Hepatocyte (in vitro differentiated cells): ENCODE results near the gene SH3PXD2A. TPM values are rescaled to one million over a fixed set of nuclear protein-coding genes. Genes with fewer than 3 reads are reported as not detected.
A peak's percentile ranks its signal among the peaks of the same experiment; 100 is the strongest.

Source experiments
- DNase-seq: peaks from one replicate; pipeline ENCODE4 v3.0.0-alpha.2; 2016; ENCODE audit warnings: low spot score
- H2AFZ ChIP-seq: fragments of 200-600 bp; sonication (generic); 2 replicates; pipeline ENCODE4 v1.6.0; 2016; ENCODE audit warnings: antibody characterized with exemption, mild to moderate bottlenecking
- H3K27ac ChIP-seq: fragments of 200-600 bp; sonication (generic); 2 replicates; pipeline ENCODE4 v1.5.1; 2016; ENCODE audit warnings: mild to moderate bottlenecking
- H3K27me3 ChIP-seq: fragments of 200-600 bp; sonication (generic); 2 replicates; pipeline ENCODE4 v1.6.1; 2016
- H3K36me3 ChIP-seq: fragments of 200-600 bp; sonication (generic); replicated peaks from 2 replicates; pipeline ENCODE4 v1.5.1; 2016; ENCODE audit warnings: low read depth; ENCODE audit not compliant: insufficient read depth
- H3K4me1 ChIP-seq: fragments of 200-600 bp; sonication (generic); 2 replicates; pipeline ENCODE4 v1.5.1; 2016; ENCODE audit warnings: mild to moderate bottlenecking, moderate library complexity; ENCODE audit not compliant: insufficient read depth
- H3K4me2 ChIP-seq: fragments of 200-600 bp; sonication (generic); 2 replicates; pipeline ENCODE4 v1.6.0; 2016
- H3K4me3 ChIP-seq: fragments of 200-600 bp; sonication (generic); 2 replicates; pipeline ENCODE4 v1.5.1; 2016; ENCODE audit warnings: mild to moderate bottlenecking
- H3K79me2 ChIP-seq: fragments of 200-600 bp; sonication (generic); 2 replicates; pipeline ENCODE4 v1.6.0; 2017; ENCODE audit warnings: mild to moderate bottlenecking
- H3K9me2 ChIP-seq: fragments of 200-600 bp; sonication (generic); replicated peaks from 2 replicates; pipeline ENCODE4 v1.6.0; 2017; ENCODE audit warnings: mild to moderate bottlenecking; ENCODE audit not compliant: insufficient read depth
- H3K9me3 ChIP-seq: fragments of 200-600 bp; sonication (generic); 2 replicates; pipeline ENCODE4 v1.5.1; 2016; ENCODE audit warnings: low read depth, mild to moderate bottlenecking
- H4K20me1 ChIP-seq: fragments of 200-600 bp; sonication (generic); 2 replicates; pipeline ENCODE4 v1.6.0; 2016; ENCODE audit warnings: mild to moderate bottlenecking; ENCODE audit not compliant: insufficient read depth, poor library complexity, severe bottlenecking
- CTCF ChIP-seq: fragments of 200-600 bp; sonication (generic); IDR thresholded peaks from 2 replicates; pipeline ENCODE4 v1.5.1; 2016; ENCODE audit warnings: antibody characterized with exemption, mild to moderate bottlenecking; ENCODE audit not compliant: poor library complexity
- EZH2 ChIP-seq: fragments of 200-600 bp; sonication (generic); IDR thresholded peaks from 2 replicates; pipeline ENCODE4 v1.6.1; 2016; ENCODE audit warnings: antibody characterized with exemption, mild to moderate bottlenecking, borderline replicate concordance
- EZH2phosphoT487 ChIP-seq: fragments of 200-600 bp; sonication (generic); IDR thresholded peaks from one replicate; pipeline ENCODE4 v1.6.1; 2018; ENCODE audit warnings: antibody characterized with exemption, mild to moderate bottlenecking, low read depth, moderate library complexity; ENCODE audit not compliant: unreplicated experiment, severe bottlenecking
- WGBS: methylation state at CpG from one replicate; pipeline ENCODE4 v1.1.6; 2016; ENCODE audit warnings: low lambda C conversion rate; ENCODE audit errors: missing lambda C conversion rate; 5-methylcytosine and 5-hydroxymethylcytosine counted together
- polyA plus RNA-seq: library from polyadenylated mRNA; unstranded; fragments of >200 nt; fragmentation: Nextera tagmentation; extraction: Ambion mirVana; gene quantifications from 2 replicates; pipeline ENCODE4 v1.2.1, GENCODE V29; 2016
- total RNA-seq: library from RNA; depleted of rRNA; stranded (reverse); fragments of >200 nt; gene quantifications from 2 replicates; pipeline ENCODE4 v1.2.3, GENCODE V29; 2014

SH3PXD2A gene
- total and polyA plus RNA-seq, 2 experiments from 2014 or later, result 8.4 to 13.6 TPM

- 84% methylated on average over 2 of the region's 2 CpGs for WGBS
- Histone ChIP-seq H2AFZ (no peak overlapping the region), H3K4me3 (no peak overlapping the region), H3K27ac (no peak overlapping the region), H3K79me2 (peaks cover 64% of the 10 kb centered on the region), H3K9me2 (no peaks in the 10 kb centered on the region), H3K4me2 (no peak overlapping the region), H3K36me3 (no peaks in the 10 kb centered on the region), H4K20me1 (no peaks in the 10 kb centered on the region), H3K9me3 (no peaks in the 10 kb centered on the region), H3K27me3 (no peaks in the 10 kb centered on the region), H3K4me1 (peaks cover 39% of the 10 kb centered on the region)
- no peak for DNase-seq
- no peak for TF ChIP-seq CTCF
- no peak for TF ChIP-seq EZH2
- no peak for TF ChIP-seq EZH2phosphoT487
Measured at GRCh38 chr10:103808780-103809179, 46.6 kb downstream of the SH3PXD2A start.

- DNase-seq, result no peak
- Histone ChIP-seq H3K79me2 (peaks cover 60% of the 10 kb centered on the region), H3K4me3 (no peak overlapping the region), H3K4me1 (peaks cover 36% of the 10 kb centered on the region), H3K9me2 (no peaks in the 10 kb centered on the region), H4K20me1 (no peaks in the 10 kb centered on the region), H2AFZ (no peak overlapping the region), H3K9me3 (no peaks in the 10 kb centered on the region), H3K27me3 (no peaks in the 10 kb centered on the region), H3K4me2 (no peak overlapping the region), H3K36me3 (no peaks in the 10 kb centered on the region), H3K27ac (no peak overlapping the region)
- no peak for TF ChIP-seq CTCF
- TF ChIP-seq EZH2, result no peak
- WGBS, result 96% methylated on average over 6 of the region's 6 CpGs
Measured at GRCh38 chr10:103807996-103808395, 47.4 kb downstream of the SH3PXD2A start.

- Histone ChIP-seq H2AFZ (no peak overlapping the region), H3K27ac (peak overlapping the region; percentile 23), H3K4me3 (no peak overlapping the region), H3K9me2 (no peaks in the 10 kb centered on the region), H3K4me1 (peaks cover 23% of the 10 kb centered on the region), H3K27me3 (no peaks in the 10 kb centered on the region), H3K36me3 (no peaks in the 10 kb centered on the region), H4K20me1 (no peaks in the 10 kb centered on the region), H3K79me2 (peaks cover 52% of the 10 kb centered on the region), H3K9me3 (no peaks in the 10 kb centered on the region), H3K4me2 (peak overlapping the region; percentile 31)
- TF ChIP-seq EZH2, result no peak
- TF ChIP-seq EZH2phosphoT487, result no peak
- TF ChIP-seq CTCF, result no peak
- DNase-seq, result no peak
- WGBS, result 65% methylated on average over 12 of the region's 12 CpGs
Measured at GRCh38 chr10:103806395-103807187, 48.8 kb downstream of the SH3PXD2A start.
